Limb (tissue), 2 donors: ENCODE measurements around the gene SLC12A6.
A peak's percentile ranks its signal among the peaks of the same experiment; 100 is the strongest.

ENCODE experiments used
- DNase-seq, 2 donors: peaks; one replicate each; pipeline ENCODE4 v3.0.0-alpha.2; 2016; ENCODE audit errors: extremely low spot score in 2 of 2

SLC12A6 gene

GRCh38 chr15:34262362-34262761, 75.2 kb downstream of the SLC12A6 start:
- DNase-seq, result no peak

GRCh38 chr15:34259566-34259965, 78.0 kb downstream of the SLC12A6 start:
- no peak for DNase-seq

- no peak for DNase-seq
These were observed 79.4 kb downstream of the SLC12A6 start for GRCh38 chr15:34258151-34258550.

DNA sequence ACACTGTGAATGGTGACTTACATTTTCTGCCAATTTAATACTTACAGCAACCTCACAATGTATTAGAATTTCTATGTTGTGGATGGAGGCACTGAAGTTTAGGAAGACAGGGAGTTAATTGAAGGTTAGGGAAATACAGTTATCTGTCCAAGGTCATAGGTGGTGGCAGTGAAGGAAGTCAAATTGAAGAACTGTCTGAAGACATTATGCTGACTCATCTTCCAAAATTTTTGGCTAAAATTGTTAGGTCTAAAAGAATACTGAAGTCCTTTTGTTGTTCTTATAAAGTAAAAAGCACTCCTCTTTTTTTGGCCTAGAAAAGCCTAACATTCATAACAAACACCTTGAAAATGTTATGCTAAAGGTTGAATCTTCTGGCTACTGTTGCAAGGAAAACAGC, 85.0 kb downstream of the SLC12A6 start:
- no peak for DNase-seq

- no peak for DNase-seq
These were observed 89.4 kb downstream of the SLC12A6 start for GRCh38 chr15:34248190-34248589.

GRCh38 chr15:34246276-34246976, 91.2 kb downstream of the SLC12A6 start:
- DNase-seq, result no peak

GRCh38 chr15:34243226-34243625, 94.4 kb downstream of the SLC12A6 start:
- DNase-seq, result no peak

DNA sequence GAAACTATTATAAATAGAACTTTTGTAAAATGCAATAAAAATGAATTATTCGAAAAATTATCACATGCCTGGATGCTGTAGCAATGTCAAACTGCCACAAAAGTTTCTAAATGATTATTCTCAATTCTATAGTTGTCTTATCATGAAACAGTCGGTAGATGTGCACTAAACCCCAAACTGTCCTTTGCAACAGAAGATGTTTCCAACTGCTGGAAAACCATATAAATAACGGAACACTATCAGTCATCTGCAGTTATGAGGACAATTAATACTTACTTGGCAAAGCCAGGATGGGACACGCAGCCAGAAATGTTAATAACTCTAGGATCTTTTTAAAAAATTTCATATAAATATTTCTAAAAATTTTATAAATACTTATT, 95.3 kb downstream of the SLC12A6 start:
- DNase-seq, result no peak

DNA sequence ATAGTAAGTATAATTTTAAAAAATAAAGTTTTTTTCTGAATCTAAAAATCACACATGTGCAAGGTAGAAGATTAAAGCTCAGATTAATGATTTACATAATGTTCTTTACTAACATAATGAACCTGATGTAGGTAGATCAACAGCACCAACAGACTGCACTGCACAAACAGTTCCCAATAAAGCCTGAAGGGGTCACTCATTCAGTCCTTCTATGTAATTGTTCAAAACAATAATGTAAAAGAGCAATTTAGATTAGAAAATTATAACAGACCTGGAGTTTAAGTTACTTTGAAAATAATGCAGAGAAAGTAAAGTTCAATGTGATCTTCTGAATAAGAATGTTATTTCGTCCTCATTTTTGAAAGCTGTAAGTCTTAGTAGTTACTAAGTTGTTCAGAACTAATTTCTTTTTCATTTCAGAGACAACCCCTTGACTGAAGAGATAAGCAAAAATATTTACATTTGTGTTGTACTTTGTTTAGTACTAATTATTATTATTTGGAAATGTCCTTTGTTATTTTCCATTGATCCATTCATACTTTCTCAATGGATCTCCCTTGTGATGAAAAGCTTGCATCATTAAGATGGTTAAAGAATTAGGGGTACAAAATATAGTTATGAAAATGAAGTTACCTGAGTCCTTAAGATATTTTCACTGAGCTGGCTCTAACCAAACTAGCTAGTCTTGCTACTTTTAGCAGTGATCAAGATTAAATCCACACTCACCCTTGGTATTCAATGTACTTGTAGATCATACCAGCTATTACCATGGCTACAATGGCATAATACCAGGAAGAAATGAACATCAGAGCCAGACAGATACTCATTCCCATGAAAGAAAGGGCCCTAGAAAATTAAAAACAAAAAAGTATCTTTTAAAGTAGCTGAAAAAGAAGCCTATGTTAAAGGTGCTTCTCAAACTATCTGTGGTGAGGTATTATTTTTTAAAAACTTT, 95.9 kb downstream of the SLC12A6 start:
- DNase-seq, result peak in 1 of 2 donors; percentile 6

DNA sequence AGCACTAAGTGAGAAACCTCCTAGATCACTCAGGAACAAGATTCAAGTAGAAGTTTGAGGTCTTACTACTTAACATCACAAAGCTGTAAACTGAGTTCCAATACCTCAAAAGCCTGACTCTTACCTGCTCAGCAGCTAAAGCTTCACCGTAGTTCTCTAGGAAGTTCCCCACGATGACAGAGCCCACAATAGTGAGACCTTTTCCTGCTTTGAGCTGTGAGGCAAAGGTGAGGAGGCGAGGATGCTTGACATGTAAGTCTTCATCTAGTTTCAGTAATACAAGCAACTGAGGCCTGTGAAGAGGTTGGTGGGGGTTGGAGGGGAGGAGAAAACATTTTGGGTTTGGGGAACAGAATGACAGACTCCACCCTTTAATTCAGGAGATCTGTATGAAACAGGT, 97.0 kb downstream of the SLC12A6 start:
- DNase-seq, result no peak

DNA sequence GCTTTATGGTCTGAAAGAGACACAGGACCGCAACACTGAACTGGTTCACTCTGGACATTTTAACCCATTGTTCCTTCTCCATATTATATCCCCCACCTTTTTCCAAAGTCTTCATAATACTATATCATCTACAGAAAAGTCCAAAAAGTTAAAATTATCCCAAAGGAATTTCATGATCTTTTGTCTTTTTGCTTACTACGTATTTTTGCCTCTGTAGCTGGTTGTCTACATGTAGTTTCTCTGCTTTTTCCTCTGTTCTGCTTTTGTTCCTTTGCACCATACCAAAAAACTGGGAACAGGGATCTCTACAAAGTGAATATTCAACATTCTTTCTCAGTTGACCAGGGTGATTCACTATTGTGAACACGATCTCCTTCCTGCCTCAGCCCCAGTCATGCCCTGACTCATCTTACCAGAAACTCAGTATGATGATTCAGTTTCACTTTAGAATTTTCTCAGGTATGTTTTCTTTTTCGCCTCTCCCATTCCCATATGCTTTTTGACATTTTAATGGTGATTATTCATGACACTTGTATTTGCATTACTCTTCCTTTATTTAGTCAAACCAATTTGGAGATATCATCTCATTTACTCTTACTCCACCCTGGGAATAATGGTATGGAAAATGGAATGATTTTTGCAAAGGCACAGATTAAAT, 98.3 kb downstream of the SLC12A6 start:
- DNase-seq, result no peak

- no peak for DNase-seq
These were observed 104.0 kb downstream of the SLC12A6 start for GRCh38 chr15:34233614-34234013.

DNA sequence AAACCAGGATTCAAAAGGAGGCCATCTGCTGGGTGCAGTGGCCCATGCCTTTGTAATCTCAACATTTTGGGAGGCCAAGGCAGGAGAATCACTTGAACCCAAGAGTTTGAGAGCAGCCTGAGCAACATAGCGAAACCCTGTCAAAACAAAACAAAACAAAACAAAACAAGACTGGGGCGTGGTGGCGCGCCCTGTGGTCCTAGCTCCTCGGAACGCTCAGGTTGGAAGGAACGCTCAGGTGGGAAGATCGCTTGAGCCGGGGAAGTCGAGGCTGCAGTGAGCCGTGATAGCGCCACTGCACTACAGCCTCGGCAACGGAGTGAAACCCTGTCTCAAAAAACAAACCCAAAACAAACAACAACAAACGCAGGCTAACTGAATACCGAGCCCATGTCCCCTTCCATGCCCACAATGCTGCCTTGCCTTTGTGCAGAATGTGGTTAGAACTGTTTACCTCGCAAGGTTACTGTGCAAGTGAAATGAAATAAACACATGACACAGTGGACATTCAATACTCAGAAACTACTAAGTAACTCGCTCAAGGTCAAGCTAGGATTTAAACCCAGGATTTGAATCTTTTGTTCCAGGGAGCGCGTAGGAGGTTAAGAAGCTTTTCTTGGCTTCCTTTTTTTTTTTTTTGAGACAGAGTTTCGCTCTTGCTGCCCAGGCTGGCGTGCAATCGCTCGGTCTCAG, 113.5 kb downstream of the SLC12A6 start:
- peak in 1 of 2 donors; percentile 28 for DNase-seq

DNA sequence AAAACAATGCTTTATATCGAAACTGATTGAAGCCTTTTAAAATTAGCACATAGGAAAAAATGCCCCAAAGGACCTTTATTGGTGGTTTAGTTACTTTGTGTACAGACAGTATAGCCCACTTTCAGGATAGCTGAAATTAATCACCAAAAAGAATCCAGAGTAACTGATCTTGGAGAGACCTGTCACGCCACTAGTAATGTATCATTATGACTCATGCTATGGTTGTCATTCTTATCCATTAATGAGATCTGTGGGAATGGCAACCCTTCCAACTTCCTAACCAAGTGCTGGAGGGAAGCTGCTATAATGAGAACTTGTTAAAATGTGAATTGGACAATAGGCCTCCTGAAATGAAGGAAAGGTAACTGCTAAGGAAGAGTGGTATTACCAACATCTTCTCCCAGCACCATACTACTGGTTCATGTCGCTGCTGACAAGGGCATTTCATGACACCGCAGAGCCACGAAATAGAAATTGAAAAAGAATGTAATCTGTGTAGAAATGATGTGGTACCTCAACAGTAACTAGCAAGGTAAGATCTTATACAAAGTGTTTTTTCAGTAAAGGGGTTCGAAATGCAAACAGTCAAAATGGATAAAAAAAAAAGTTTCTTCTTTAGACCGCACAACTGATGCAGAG, 119.9 kb downstream of the SLC12A6 start:
- DNase-seq, result no peak

DNA sequence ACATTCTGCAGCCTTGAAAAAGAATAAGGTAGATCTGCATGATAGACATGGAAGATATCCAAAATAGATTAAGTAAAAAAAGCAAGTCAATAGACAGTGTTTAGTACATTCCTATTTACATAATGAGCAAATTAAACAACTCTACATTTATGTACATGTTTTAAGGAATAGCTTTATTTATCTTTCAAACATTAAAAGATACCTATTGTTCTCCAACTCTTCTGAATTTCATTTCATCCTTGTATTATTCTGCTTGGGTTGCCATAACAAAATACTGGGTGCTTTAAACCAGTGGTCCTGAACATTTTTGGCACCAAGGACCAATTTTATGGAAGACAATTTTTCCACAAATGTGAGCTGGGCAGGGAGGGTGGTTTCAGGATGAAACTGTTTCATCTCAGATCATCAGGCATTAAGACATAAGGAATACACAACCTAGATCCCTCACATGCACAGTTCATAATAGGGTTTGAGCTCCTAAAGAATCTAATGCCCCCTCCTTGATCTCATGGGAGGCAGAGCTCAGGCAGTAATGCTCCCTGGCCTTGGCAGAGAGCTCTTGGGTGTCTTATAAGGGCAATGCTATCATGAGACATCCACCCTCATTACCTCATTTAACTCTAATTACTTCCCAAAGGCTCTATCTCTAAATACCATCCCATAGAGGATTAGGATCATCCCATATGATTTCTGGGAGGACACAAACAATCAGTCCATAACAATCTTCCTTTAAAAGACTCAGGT, 120.9 kb downstream of the SLC12A6 start:
- DNase-seq, result no peak

DNA sequence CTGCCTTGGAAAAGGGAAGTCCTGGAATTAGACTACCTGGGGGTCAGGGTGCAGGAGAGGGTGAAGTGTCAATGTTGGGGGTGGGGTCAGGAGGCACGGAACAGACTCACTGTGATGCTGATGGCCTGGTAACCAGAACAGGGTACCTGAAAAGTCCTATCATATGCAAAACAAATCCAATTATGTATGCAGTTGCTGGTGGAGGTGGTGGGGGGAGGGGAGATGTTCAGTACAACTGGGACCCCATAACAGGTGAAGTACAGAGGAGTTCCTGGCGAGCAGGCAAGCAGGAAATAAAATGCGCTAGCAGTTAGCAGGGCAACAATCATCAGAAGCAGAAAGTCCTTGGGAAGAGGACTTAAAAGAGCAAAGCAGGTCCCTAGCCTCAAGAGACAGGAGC, 123.4 kb downstream of the SLC12A6 start:
- DNase-seq, result no peak

DNA sequence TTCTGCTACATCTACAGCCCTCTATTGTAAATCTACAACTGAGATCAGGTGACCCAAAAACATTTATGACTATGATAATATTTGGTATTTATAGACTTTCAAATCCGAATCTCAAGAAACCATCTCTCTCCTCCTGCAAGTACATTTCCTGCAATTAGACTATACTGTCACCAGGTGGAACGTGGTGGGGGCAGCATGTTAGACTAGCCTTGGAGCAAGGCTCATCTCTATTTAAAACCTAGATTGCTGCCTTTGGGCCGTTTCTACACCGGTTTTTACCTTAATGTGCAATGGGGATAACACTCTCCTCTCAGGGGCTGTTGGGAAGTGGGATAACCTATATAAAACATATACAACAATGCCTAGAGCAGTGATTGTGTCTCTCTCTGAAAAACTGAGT, 123.9 kb downstream of the SLC12A6 start:
- no peak for DNase-seq

DNA sequence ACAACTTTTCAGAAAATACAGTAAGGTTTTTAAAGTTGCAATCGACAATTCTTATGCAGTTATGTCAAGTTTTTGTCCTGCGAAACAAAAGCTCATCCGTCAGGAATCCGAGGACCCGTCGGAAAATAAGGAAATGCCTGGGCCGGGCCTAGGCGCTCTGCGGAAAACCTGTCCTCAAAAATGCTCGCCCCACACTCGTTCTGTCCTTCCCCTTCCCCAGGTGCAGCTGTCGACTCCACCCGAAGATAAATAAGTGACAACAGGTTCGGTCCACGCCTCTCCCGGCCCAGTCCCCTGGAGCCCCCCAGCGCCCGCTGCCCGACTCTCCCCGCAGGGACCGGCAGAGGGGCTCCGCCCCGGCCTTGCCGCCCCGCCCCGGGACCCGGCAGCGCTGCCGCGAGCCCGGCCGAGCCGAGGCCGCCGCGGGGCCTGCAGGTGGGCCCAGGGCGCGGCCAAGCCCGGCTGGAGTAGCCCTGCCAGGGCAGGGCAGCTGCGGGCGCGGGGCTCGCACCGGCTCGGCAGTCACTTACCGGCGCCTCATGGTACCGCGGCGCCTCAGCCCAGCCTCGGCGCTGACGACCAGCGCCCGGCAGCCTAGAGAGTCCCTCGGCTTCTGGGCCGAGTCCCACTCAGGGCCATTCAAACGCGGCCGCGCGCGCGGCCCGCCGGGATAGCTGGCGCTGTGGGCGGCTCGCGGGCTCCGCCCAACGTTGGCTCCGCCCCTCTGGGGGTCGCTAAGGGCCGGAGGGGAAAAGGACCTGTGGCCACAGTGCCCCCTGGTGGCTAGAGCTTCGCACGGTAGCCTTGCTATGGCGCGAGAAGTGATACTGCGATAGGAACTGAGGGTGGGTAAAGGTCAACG, 127.9 kb downstream of the SLC12A6 start, which contains the start of gene KATNBL1:
Gene KATNBL1 (minus strand): TSS at position 676 of the 862 bp plus-strand sequence. CDS start 46,420 bp downstream, outside the sequence.
- peak; percentile 96 to 98 for DNase-seq

DNA sequence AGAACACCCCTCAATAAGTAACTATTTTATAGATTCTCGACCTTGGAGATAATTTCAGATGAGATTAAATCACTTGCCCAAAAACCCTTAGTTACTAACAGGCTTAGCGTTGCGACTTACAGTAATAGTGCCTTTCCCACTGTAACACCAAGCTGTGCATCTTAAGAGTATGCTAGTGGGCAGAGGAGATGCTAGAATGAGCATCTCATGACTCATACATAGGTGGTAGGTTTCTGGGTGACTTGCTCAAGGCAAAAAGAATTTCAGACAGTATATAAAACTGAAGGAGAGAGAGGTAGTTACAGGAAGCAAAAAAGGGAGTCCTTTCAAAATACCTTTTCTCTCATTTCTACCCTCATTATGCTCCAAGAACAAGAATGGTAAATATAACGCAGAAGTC, 131.6 kb downstream of the SLC12A6 start:
- DNase-seq, result no peak
